ENCODE data around the gene NIT1. TPM values are rescaled to one million over a fixed set of nuclear protein-coding genes. Genes with fewer than 3 reads are reported as not detected.

Gene NIT1
- total RNA-seq, 1 donor from 2014 or later, result 32.7 TPM

Other genes with a start within 250 kb of the NIT1 start
- gene ITLN1, start 232.9 kb upstream of the NIT1 start, total RNA-seq, result 0.48 TPM
- not detected for gene ITLN2, start 163.3 kb upstream of the NIT1 start, total RNA-seq
- 55.5 TPM for gene F11R, start 97.0 kb upstream of the NIT1 start, total RNA-seq
- 11.0 TPM for gene TSTD1, start 79.1 kb upstream of the NIT1 start, total RNA-seq
- 57.9 TPM for gene USF1, start 72.1 kb upstream of the NIT1 start, total RNA-seq
- 26.0 TPM for gene ARHGAP30, start 48.2 kb upstream of the NIT1 start, total RNA-seq
- not detected for gene NECTIN4, start 28.5 kb upstream of the NIT1 start, total RNA-seq
- gene KLHDC9, start 19.7 kb upstream of the NIT1 start, total RNA-seq, result not detected
- gene PFDN2, start 68 bp upstream of the NIT1 start, total RNA-seq, result 66.9 TPM
- gene DEDD, start 14.6 kb downstream of the NIT1 start, total RNA-seq, result 61.9 TPM
- gene UFC1, start 35.9 kb downstream of the NIT1 start, total RNA-seq, result 75.5 TPM
- gene USP21, start 41.4 kb downstream of the NIT1 start, total RNA-seq, result 16.5 TPM
- gene PPOX, start 48.3 kb downstream of the NIT1 start, total RNA-seq, result 19.4 TPM
- gene B4GALT3, start 59.4 kb downstream of the NIT1 start, total RNA-seq, result 32.1 TPM
- 438 TPM for gene ADAMTS4, start 80.9 kb downstream of the NIT1 start, total RNA-seq
- 96.1 TPM for gene NDUFS2, start 84.3 kb downstream of the NIT1 start, total RNA-seq
- gene FCER1G, start 97.2 kb downstream of the NIT1 start, total RNA-seq, result 176 TPM
- not detected for gene APOA2, start 105.5 kb downstream of the NIT1 start, total RNA-seq
- 18.5 TPM for gene TOMM40L, start 108.0 kb downstream of the NIT1 start, total RNA-seq
- gene NR1I3, start 120.1 kb downstream of the NIT1 start, total RNA-seq, result not detected
- gene PCP4L1, start 140.6 kb downstream of the NIT1 start, total RNA-seq, result 0.22 TPM
- gene MPZ, start 191.9 kb downstream of the NIT1 start, total RNA-seq, result 5.5 TPM
- 201 TPM for gene SDHC, start 196.3 kb downstream of the NIT1 start, total RNA-seq
- not detected for gene CFAP126, start 249.8 kb downstream of the NIT1 start, total RNA-seq